ENCODE data around the gene DNAJB6. TPM values are rescaled to one million over a fixed set of nuclear protein-coding genes. Genes with fewer than 3 reads are reported as not detected.

The DNAJB6 gene
- total RNA-seq, 1 experiment from 2014 or later, result 288 TPM

GRCh38 chr7:157335236-157335635, 1.6 kb upstream of the DNAJB6 start (continued):
- TF ChIP-seq ZNF425 (CRISPR knock-in tag; conservative IDR thresholded peaks at IDR 0.05) (no peak), ZNF138 (CRISPR knock-in tag; conservative IDR thresholded peaks at IDR 0.05) (no peak), ELF4 (CRISPR knock-in tag; IDR thresholded peaks at IDR 0.05; ENCODE audit: low read depth) (no peak)

DNA sequence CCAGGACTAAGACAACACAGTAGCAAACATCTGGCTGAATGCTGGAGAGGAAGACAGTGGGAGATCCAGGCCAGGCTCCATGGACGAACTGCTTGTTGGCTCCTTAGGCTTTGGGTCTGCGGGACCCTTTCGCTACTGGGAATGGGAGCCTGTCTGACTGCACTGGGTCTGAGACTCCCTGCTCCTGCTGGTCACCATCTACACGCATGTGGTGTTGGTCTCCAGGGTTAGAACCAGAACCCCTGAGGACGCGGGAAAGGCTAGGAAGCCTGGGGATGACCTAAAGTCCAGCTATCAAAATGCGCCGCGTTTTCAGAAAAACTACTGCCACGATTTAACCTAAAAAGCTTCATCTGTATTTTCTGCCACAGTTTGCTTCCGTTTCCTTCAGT, 817 bp upstream of the DNAJB6 start:
- Mint-ChIP-seq H3K27me3 (ENCODE audit: low read depth) (no peaks in the 10 kb centered on the region; the same call in 1 of the 2 replicates), H3K36me3 (peaks cover 29% of the 10 kb centered on the region), H3K4me3 (peak overlapping the region; percentile 88), H3K4me1 (peaks cover 43% of the 10 kb centered on the region), H3K27ac (peak overlapping the region; percentile 92), H3K9me3 (no peaks in the 10 kb centered on the region)
- ChIA-PET CTCF (interaction anchor here (2.0 kb wide), 1 partner anchor 9 kb away, joined by 7 read pairs; no protein-coding TSS in a partner anchor), POLR2A (interaction anchor here (1.2 to 2.9 kb wide), 4 partner anchors 13 to 29 kb away, joined by 3 to 12 read pairs (median 4); no protein-coding TSS in a partner anchor)
- TF ChIP-seq, protein P1, sequence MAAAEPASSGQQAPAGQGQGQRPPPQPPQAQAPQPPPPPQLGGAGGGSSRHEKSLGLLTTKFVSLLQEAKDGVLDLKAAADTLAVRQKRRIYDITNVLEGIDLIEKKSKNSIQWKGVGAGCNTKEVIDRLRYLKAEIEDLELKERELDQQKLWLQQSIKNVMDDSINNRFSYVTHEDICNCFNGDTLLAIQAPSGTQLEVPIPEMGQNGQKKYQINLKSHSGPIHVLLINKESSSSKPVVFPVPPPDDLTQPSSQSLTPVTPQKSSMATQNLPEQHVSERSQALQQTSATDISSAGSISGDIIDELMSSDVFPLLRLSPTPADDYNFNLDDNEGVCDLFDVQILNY (CRISPR knock-in tag; IDR thresholded peaks at IDR 0.05), result no peak
- TF ChIP-seq, protein P2, sequence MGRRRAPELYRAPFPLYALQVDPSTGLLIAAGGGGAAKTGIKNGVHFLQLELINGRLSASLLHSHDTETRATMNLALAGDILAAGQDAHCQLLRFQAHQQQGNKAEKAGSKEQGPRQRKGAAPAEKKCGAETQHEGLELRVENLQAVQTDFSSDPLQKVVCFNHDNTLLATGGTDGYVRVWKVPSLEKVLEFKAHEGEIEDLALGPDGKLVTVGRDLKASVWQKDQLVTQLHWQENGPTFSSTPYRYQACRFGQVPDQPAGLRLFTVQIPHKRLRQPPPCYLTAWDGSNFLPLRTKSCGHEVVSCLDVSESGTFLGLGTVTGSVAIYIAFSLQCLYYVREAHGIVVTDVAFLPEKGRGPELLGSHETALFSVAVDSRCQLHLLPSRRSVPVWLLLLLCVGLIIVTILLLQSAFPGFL (CRISPR knock-in tag; IDR thresholded peaks at IDR 0.05; ENCODE audit: borderline replicate concordance), result no peak
- TF ChIP-seq, protein P3, sequence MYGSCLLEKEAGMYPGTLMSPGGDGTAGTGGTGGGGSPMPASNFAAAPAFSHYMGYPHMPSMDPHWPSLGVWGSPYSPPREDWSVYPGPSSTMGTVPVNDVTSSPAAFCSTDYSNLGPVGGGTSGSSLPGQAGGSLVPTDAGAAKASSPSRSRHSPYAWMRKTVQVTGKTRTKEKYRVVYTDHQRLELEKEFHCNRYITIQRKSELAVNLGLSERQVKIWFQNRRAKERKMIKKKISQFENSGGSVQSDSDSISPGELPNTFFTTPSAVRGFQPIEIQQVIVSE (CRISPR knock-in tag; IDR thresholded peaks at IDR 0.05; ENCODE audit: borderline replicate concordance), result no peak
- TF ChIP-seq SOX15 (CRISPR knock-in tag; IDR thresholded peaks at IDR 0.05) (no peak), TCF7 (CRISPR knock-in tag; IDR thresholded peaks at IDR 0.05; ENCODE audit: low read depth) (no peak), MLX (CRISPR knock-in tag; IDR thresholded peaks at IDR 0.05) (no peak), NR1H2 (CRISPR knock-in tag; IDR thresholded peaks at IDR 0.05) (no peak), ZNF281 (CRISPR knock-in tag; IDR thresholded peaks at IDR 0.05) (no peak), PRRX2 (CRISPR knock-in tag; IDR thresholded peaks at IDR 0.05) (no peak), ZBTB21 (CRISPR knock-in tag; IDR thresholded peaks at IDR 0.05; ENCODE audit: borderline replicate concordance) (no peak)
- TF ChIP-seq, protein P4, sequence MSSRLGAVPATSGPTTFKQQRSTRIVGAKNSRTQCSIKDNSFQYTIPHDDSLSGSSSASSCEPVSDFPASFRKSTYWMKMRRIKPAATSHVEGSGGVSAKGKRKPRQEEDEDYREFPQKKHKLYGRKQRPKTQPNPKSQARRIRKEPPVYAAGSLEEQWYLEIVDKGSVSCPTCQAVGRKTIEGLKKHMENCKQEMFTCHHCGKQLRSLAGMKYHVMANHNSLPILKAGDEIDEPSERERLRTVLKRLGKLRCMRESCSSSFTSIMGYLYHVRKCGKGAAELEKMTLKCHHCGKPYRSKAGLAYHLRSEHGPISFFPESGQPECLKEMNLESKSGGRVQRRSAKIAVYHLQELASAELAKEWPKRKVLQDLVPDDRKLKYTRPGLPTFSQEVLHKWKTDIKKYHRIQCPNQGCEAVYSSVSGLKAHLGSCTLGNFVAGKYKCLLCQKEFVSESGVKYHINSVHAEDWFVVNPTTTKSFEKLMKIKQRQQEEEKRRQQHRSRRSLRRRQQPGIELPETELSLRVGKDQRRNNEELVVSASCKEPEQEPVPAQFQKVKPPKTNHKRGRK (CRISPR knock-in tag; IDR thresholded peaks at IDR 0.05; ENCODE audit: borderline replicate concordance), result no peak
- ATAC-seq, result peak; percentile 9
- no peak for DNase-seq (ENCODE audit: low spot score)

Measured in WTC11 (cell line).